ENCODE measurements around the gene PDE2A. TPM values are rescaled to one million over a fixed set of nuclear protein-coding genes. Genes with fewer than 3 reads are reported as not detected.

The PDE2A gene
- total and polyA plus RNA-seq, 7 experiments from 2014 or later: 0.97 to 9.0 (median 1.7) TPM; not detected in 2

DNA sequence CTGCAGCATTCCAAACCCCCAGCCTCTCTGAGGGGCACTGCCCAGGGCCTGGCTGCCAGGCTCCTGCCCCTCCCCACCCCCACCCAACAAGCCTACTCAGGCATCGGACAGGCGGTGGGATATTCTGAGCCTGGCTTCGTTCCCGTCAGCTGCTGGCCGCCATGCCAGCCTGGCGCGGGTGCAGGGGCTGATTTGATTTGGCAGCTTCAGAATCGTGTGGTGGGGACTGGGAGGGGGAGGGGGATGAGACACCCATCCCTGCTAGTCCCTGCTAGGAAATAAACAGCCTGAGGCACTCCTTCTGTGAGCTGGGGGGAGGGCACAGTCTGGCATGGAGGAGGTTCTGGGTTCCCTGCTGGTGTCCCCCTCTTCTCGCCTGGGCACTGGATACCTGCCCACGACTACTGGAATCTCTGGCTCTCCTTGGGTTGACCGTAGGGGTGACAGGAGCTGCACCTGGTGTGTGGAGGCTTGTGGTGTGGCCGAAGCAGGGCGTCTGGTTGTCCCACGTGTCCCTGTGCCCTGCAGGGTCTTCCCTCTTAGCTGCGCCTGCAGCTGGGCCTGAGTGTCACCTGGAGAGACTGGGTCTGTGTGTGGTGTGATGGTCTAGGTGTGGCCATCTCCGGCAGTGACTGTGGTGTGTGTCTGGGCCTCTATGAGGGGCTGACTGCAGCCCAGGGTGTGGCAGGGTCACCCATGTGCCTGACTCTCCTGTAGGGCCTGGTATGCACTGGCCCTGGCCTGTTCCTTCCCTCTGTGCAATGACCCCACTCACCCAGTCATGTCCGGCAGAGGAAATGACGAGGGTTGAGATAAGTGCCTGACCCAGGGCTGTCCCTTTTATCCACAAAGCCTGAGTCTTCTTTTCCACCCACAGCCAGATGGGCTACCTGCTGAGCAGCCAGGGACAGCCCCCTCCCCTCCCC, 42.2 kb downstream of the PDE2A start:
- no peaks in the 10 kb centered on the region for H3K27me3 ChIP-seq (ENCODE audit: control insufficient read depth in 2 of 2, insufficient read depth in 2 of 2, low read length in 2 of 2)
- H3K36me3 ChIP-seq (ENCODE audit: control insufficient read depth in 2 of 3, insufficient read depth in 3 of 3, low read length in 3 of 3): no peaks in the 10 kb centered on the region
- ChIA-PET POLR2A (no interaction called here), CTCF (no interaction called here)
- no peaks in the 10 kb centered on the region for H3K9me3 Mint-ChIP-seq
- H3K4me1 ChIP-seq (ENCODE audit: control insufficient read depth in 2 of 2, insufficient read depth in 2 of 2, low read length in 2 of 2): no peaks in the 10 kb centered on the region
- ATAC-seq (no peak), DNase-seq (no peak)
- intact Hi-C loops (cut with micrococcal nuclease): no loop called here
- no peaks in the 10 kb centered on the region for H3K9me3 ChIP-seq (ENCODE audit: control insufficient read depth in 2 of 3, low read length in 3 of 3)
- no peak overlapping the region for H3K27ac Mint-ChIP-seq
- no peaks in the 10 kb centered on the region for H3K4me1 Mint-ChIP-seq
- H3K4me3 Mint-ChIP-seq: no peak overlapping the region
- no peak overlapping the region for H3K27ac ChIP-seq (ENCODE audit: low read depth, low read length)
- H3K36me3 Mint-ChIP-seq: no peaks in the 10 kb centered on the region
- peaks cover 0 to 13% (median under 1%) of the 10 kb centered on the region in 5 donors for H3K27me3 Mint-ChIP-seq
- H3K4me3 ChIP-seq (ENCODE audit: low read length): no peak overlapping the region

DNA sequence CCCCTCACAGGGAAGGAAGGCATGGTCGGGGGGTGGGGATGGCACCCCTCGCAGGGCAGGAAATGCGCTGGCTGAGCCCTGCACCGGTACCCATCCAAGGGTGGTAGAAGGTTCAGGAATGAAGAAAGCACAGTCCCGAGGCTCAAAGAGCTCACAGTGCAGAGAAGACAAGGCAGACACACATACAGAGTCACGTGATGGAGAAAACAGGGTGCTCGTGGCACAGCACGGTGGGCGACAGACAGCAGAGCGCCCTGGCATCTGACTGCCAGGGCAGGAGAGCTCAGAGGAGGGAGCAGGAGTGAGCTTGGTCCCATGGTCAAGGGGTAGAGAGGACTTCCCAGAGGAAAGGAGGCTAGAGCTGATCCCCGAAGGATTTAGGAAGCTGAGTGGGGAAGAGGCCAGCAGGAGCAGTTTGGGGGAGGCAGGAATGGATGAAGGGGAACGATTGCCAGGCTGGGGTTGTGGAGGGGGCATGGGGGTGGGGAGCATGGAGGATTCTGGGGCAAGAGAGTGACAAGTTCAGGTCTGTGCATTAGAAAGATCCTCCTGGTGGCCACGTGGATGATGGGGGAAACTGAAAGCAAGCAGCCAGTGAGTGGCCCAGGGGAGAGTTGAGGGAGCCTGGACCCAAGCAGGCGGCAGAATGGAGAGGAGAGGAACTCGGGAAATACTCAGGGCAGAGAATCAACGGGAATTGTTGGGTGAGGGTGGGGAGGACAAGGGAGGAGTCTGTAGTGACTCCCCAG, 43.9 kb downstream of the PDE2A start:
- no peak for ATAC-seq
- H3K27me3 Mint-ChIP-seq: peaks cover 0 to 5% (median 0%) of the 10 kb centered on the region in 5 donors
- no peaks in the 10 kb centered on the region for H3K27me3 ChIP-seq (ENCODE audit: control insufficient read depth in 2 of 2, insufficient read depth in 2 of 2, low read length in 2 of 2)
- no peak overlapping the region for H3K4me3 ChIP-seq (ENCODE audit: low read length)
- no peak overlapping the region for H3K4me3 Mint-ChIP-seq
- peak overlapping the region in 1 of 9 donors; percentile 36 for H3K27ac Mint-ChIP-seq
- intact Hi-C loops (cut with micrococcal nuclease): no loop called here
- H3K9me3 Mint-ChIP-seq: no peaks in the 10 kb centered on the region
- H3K4me1 Mint-ChIP-seq: peaks cover 0 to under 1% (median 0%) of the 10 kb centered on the region in 7 donors
- POLR2A ChIA-PET: no interaction called here
- no peak overlapping the region for H3K27ac ChIP-seq (ENCODE audit: low read depth, low read length)
- CTCF ChIA-PET: interaction anchor here (0.6 kb wide), 1 partner anchor 97 kb away, joined by 3 read pairs; no protein-coding TSS in a partner anchor
- no peaks in the 10 kb centered on the region for H3K4me1 ChIP-seq (ENCODE audit: control insufficient read depth in 2 of 2, insufficient read depth in 2 of 2, low read length in 2 of 2)
- no peaks in the 10 kb centered on the region for H3K36me3 ChIP-seq (ENCODE audit: control insufficient read depth in 2 of 3, insufficient read depth in 3 of 3, low read length in 3 of 3)
- no peak for DNase-seq
- H3K36me3 Mint-ChIP-seq: no peaks in the 10 kb centered on the region
- H3K9me3 ChIP-seq (ENCODE audit: control insufficient read depth in 2 of 3, low read length in 3 of 3): no peaks in the 10 kb centered on the region

DNA sequence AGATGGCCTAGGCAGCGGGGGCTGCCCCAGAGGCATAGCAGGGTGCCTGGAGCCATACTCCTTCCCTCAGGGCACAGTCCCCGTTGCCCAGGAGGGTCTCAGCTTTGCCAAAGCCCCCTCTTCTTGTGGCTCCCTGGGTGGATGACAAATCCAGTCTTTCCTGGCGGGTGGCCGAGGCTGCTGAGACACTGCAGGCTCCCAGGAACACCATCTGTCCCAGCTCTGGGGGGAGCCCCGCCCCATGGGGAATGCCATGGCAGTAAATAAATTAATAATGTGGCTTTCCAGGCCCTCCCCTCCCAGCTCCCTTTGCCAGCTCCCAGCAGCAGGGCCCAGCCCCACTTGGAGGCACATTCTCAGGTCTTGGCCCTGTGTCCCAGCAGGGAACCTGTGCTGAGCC, 45.0 kb downstream of the PDE2A start:
- peaks cover 0 to 5% (median 0%) of the 10 kb centered on the region in 5 donors for H3K27me3 Mint-ChIP-seq
- no peaks in the 10 kb centered on the region for H3K36me3 ChIP-seq (ENCODE audit: control insufficient read depth in 2 of 3, insufficient read depth in 3 of 3, low read length in 3 of 3)
- H3K4me1 ChIP-seq (ENCODE audit: control insufficient read depth in 2 of 2, insufficient read depth in 2 of 2, low read length in 2 of 2): no peaks in the 10 kb centered on the region
- no peaks in the 10 kb centered on the region for H3K9me3 Mint-ChIP-seq
- H3K27ac ChIP-seq (ENCODE audit: low read depth, low read length): no peak overlapping the region
- no peaks in the 10 kb centered on the region for H3K27me3 ChIP-seq (ENCODE audit: control insufficient read depth in 2 of 2, insufficient read depth in 2 of 2, low read length in 2 of 2)
- ChIA-PET POLR2A (no interaction called here), CTCF (no interaction called here)
- H3K36me3 Mint-ChIP-seq: no peaks in the 10 kb centered on the region
- H3K9me3 ChIP-seq (ENCODE audit: control insufficient read depth in 2 of 3, low read length in 3 of 3): no peaks in the 10 kb centered on the region
- no peak for DNase-seq
- no peak for ATAC-seq
- H3K4me1 Mint-ChIP-seq: peaks cover 0 to 9% (median 0%) of the 10 kb centered on the region in 7 donors
- H3K4me3 ChIP-seq (ENCODE audit: low read length): no peak overlapping the region
- no peak overlapping the region for H3K27ac Mint-ChIP-seq
- no peak overlapping the region for H3K4me3 Mint-ChIP-seq
- intact Hi-C loops (cut with micrococcal nuclease): no loop called here

DNA sequence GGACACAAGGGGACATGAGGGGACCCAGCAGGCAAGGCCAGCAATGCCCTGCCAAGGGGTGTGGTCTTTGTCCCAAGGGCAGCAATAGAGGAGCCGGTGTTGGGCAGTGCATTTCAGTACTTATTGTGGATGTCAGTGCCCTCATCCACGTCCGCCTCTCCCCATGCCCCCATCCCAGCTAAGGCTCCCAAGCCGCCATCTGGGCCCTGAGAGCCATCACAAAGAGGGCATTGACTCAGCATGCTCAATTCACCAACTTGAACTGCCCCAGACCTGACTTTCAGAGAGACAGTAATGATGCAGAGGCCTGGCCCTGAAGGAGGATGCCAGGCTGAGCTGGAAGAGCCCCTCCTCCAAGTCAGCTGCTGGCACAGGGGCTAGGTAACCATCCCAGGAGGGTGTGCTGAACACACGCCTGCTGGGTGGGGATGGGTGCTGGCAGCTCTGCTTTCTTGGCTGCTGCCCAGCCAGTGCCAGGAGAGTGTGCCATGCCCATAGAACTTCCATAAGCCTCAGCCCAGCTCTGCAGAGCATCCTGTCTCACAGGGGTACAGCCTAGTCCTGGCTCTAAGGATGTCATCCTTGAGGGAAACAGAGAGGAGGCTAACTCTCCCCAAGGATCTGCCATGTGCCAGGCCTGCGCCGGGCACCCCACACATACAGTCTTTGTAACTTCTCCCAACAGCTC, 46.5 kb downstream of the PDE2A start:
- no peak for DNase-seq
- Mint-ChIP-seq H3K27ac (no peak overlapping the region), H3K27me3 (peaks cover 0 to 7% (median 0%) of the 10 kb centered on the region in 5 donors), H3K9me3 (no peaks in the 10 kb centered on the region), H3K4me1 (peaks cover 0 to 9% (median 0%) of the 10 kb centered on the region in 7 donors), H3K4me3 (no peak overlapping the region), H3K36me3 (no peaks in the 10 kb centered on the region)
- CTCF ChIA-PET: no interaction called here
- Histone ChIP-seq H3K27ac (ENCODE audit: low read depth, low read length) (no peak overlapping the region), H3K27me3 (ENCODE audit: control insufficient read depth in 2 of 2, insufficient read depth in 2 of 2, low read length in 2 of 2) (no peaks in the 10 kb centered on the region), H3K9me3 (ENCODE audit: control insufficient read depth in 2 of 3, low read length in 3 of 3) (no peaks in the 10 kb centered on the region), H3K4me3 (ENCODE audit: low read length) (no peak overlapping the region), H3K4me1 (ENCODE audit: control insufficient read depth in 2 of 2, insufficient read depth in 2 of 2, low read length in 2 of 2) (no peaks in the 10 kb centered on the region), H3K36me3 (ENCODE audit: control insufficient read depth in 2 of 3, insufficient read depth in 3 of 3, low read length in 3 of 3) (no peaks in the 10 kb centered on the region)
- ATAC-seq: no peak
- POLR2A ChIA-PET: interaction anchor here (0.6 kb wide), 1 partner anchor 25 kb away, joined by 4 read pairs; no protein-coding TSS in a partner anchor
- intact Hi-C loops (cut with micrococcal nuclease): no loop called here

DNA sequence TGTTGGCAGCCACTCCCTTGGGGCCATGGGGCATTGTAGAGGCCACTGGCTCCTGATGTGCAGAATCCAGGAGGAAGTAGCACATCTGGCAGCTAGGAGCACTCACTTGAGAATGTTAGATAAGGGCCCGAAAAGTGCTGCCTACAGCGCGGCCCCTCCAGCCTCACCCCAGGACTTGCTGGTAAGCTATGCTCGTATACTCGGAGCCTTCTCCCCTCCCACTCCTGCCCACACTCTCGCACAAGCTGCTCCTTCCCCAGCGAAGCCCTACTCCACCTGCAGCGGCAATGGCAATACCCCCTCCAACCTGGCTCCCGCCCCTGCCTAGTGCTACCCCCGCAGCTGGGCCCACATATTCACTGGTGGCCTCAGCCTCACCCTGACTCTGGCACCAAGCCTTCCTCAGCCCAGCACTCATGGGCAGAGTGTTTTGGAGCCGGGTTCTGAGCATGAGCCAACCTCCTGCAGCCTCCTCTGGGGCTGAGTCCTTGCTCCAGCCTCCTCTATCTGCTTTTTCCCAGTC, 47.7 kb downstream of the PDE2A start:
- H3K4me3 ChIP-seq (ENCODE audit: low read length): no peak overlapping the region
- no peak overlapping the region for H3K27ac ChIP-seq (ENCODE audit: low read depth, low read length)
- Mint-ChIP-seq H3K27ac (no peak overlapping the region), H3K27me3 (peaks cover 0 to 6% (median 0%) of the 10 kb centered on the region in 5 donors), H3K4me3 (no peak overlapping the region), H3K36me3 (no peaks in the 10 kb centered on the region), H3K9me3 (peaks cover 0 to 1% (median 0%) of the 10 kb centered on the region in 11 donors), H3K4me1 (peaks cover 0 to 19% (median 3%) of the 10 kb centered on the region in 7 donors)
- DNase-seq: no peak
- peaks cover 0 to under 1% of the 10 kb centered on the region in 2 donors for H3K4me1 ChIP-seq (ENCODE audit: control insufficient read depth in 2 of 2, insufficient read depth in 2 of 2, low read length in 2 of 2)
- intact Hi-C loops (cut with micrococcal nuclease): no loop called here
- ATAC-seq: no peak
- no peaks in the 10 kb centered on the region for H3K36me3 ChIP-seq (ENCODE audit: control insufficient read depth in 2 of 3, insufficient read depth in 3 of 3, low read length in 3 of 3)
- ChIA-PET POLR2A (no interaction called here), CTCF (no interaction called here)
- no peaks in the 10 kb centered on the region for H3K9me3 ChIP-seq (ENCODE audit: control insufficient read depth in 2 of 3, low read length in 3 of 3)
- no peaks in the 10 kb centered on the region for H3K27me3 ChIP-seq (ENCODE audit: control insufficient read depth in 2 of 2, insufficient read depth in 2 of 2, low read length in 2 of 2)

DNA sequence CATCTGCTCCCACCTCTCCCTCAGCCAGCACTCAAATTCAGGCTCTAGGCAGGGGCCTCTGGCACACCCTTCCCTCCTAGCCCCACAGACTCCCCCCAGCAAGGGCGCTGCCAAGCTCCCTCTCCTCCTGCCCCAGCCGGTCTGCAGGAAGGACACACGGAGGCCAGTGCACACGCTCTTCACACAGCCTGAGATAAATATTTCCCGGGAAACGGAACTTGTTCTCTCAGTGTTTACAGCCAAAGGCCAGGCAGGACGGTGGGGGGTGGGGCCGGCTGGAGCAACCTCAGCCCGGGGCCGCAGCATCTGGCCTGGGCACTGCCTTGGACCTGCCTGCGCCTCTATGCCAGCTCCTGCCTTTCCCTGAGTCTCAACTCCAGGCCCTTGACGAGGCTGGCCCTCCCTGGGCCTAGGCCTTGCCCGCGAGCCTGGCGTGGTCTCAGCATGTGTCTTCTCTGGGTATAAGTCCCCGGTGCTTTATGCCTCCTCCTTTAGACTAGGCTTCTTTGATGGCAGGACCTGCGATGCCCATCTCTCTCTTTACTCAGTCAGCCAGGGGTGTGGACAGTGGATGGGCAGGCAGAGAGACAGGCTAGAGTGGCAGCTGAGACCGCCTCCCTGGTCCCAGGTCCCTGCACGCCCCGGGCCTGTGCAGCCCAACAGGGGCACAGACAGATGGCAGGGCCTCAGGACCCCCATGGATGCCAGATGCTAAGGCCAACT, 48.4 kb downstream of the PDE2A start:
- no peak for ATAC-seq
- H3K4me3 Mint-ChIP-seq: no peak overlapping the region
- H3K9me3 ChIP-seq (ENCODE audit: control insufficient read depth in 2 of 3, low read length in 3 of 3): no peaks in the 10 kb centered on the region
- H3K27me3 Mint-ChIP-seq: peaks cover 0 to 6% (median 0%) of the 10 kb centered on the region in 5 donors
- ChIA-PET CTCF (no interaction called here), POLR2A (no interaction called here)
- intact Hi-C loops (cut with micrococcal nuclease): no loop called here
- H3K9me3 Mint-ChIP-seq: peaks cover 0 to 1% (median 0%) of the 10 kb centered on the region in 11 donors
- H3K27me3 ChIP-seq (ENCODE audit: control insufficient read depth in 2 of 2, insufficient read depth in 2 of 2, low read length in 2 of 2): no peaks in the 10 kb centered on the region
- peaks cover 0 to 25% (median 9%) of the 10 kb centered on the region in 7 donors for H3K4me1 Mint-ChIP-seq
- H3K4me1 ChIP-seq (ENCODE audit: control insufficient read depth in 2 of 2, insufficient read depth in 2 of 2, low read length in 2 of 2): peaks cover 0 to 7% of the 10 kb centered on the region in 2 donors
- no peak overlapping the region for H3K4me3 ChIP-seq (ENCODE audit: low read length)
- no peak overlapping the region for H3K27ac Mint-ChIP-seq
- DNase-seq: no peak
- H3K27ac ChIP-seq (ENCODE audit: low read depth, low read length): no peak overlapping the region
- no peaks in the 10 kb centered on the region for H3K36me3 ChIP-seq (ENCODE audit: control insufficient read depth in 2 of 3, insufficient read depth in 3 of 3, low read length in 3 of 3)
- no peaks in the 10 kb centered on the region for H3K36me3 Mint-ChIP-seq

Measured in naive thymus-derived CD4-positive, alpha-beta T cell (primary cell).